Ishikawa (cell line): Measurements from ENCODE around the gene GNAS.

Experiments
- NFIC ChIP-seq: IDR thresholded peaks from 2 replicates; pipeline ENCODE4 v1.6.1; 2012
- TF ChIP-seq, protein P1 (sequence below): IDR thresholded peaks from 2 replicates; pipeline ENCODE4 v1.6.1; 2012

DNA sequence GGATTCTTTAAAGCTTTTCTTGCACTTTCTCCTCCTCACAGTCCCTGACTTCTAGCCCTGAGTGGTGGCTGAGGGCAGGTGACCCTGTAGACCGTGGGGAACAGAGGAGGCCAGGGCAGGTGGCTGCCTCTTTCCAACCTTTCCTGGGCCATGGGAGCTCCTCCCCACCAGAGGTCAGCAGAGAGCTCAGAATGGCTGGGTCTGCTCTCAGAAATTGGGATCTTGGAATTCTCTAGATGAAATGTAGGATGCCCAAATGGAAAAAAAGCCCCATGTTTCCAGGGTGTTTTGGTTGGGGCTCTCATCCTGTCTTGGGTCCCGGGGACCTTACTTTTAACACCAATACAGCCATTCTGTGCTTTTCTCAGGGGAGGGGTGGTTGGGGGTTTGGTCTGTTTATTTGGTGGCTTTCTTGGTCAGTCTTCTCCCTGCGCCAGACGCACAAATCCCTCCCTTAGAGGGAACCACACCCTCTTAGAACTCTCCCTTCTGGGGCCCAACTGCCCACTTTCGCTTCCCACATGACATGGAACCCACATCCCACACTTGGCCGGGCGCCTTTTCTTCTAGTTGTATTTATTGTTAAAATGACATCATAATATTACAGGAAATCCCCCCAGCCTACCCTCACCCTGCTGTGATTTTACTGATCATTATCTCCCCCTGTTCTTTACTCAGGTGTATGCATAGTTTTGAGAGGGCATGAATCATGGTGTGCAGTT, 17.9 kb downstream of the GNAS start:
- TF ChIP-seq, protein P1, sequence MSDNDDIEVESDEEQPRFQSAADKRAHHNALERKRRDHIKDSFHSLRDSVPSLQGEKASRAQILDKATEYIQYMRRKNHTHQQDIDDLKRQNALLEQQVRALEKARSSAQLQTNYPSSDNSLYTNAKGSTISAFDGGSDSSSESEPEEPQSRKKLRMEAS = no peak
- TF ChIP-seq NFIC = no peak
